GM12878 (cell line): ENCODE measurements around the gene G3BP1.

Source experiments
- FOXK2 ChIP-seq: fragments of 450-650 bp; IDR thresholded peaks from 2 replicates; pipeline ENCODE4 v1.6.1; 2017; ENCODE audit warnings: mild to moderate bottlenecking, moderate library complexity
- HDAC2 ChIP-seq: fragments of 200-600 bp; sonication (generic); IDR thresholded peaks from 2 replicates; pipeline ENCODE4 v1.6.1; 2017
- MTA3 ChIP-seq: IDR thresholded peaks from 2 replicates; pipeline ENCODE4 v1.6.1; 2012; ENCODE audit warnings: low read length, inconsistent platforms, borderline replicate concordance
- MYC ChIP-seq: IDR thresholded peaks from 2 replicates; pipeline ENCODE4 v1.6.1; 2011; ENCODE audit warnings: mild to moderate bottlenecking, low read length, moderate library complexity, inconsistent platforms; ENCODE audit not compliant: insufficient read depth, insufficient replicate concordance, insufficient read length, severe bottlenecking
- POLR2A ChIP-seq: IDR thresholded peaks from 2 replicates; pipeline ENCODE4 v1.6.1; 2011; ENCODE audit warnings: low read depth, mild to moderate bottlenecking, low read length
- RAD21 ChIP-seq: IDR thresholded peaks from 2 replicates; pipeline ENCODE4 v1.6.1; 2011; ENCODE audit warnings: mild to moderate bottlenecking, low read depth, low read length, moderate library complexity; ENCODE audit not compliant: insufficient read depth
- YBX1 ChIP-seq: fragments of 450-650 bp; IDR thresholded peaks from 2 replicates; pipeline ENCODE4 v1.6.1; 2016; ENCODE audit warnings: antibody characterized with exemption
- TF ChIP-seq, protein P1 (sequence below), 3 experiments: IDR thresholded peaks in 2 of 3; conservative IDR thresholded peaks in 1 of 3; 2 replicates each; pipeline ENCODE4 v1.5.1; 2011; ENCODE audit warnings: low read depth in 3 of 3, low read length in 3 of 3, mild to moderate bottlenecking in 3 of 3, control low read depth in 2 of 3, moderate library complexity in 2 of 3, inconsistent platforms in 1 of 3, mixed read lengths in 1 of 3; ENCODE audit not compliant: control insufficient read depth in 2 of 3, insufficient read depth in 1 of 3; ENCODE audit errors: extremely low read depth in 1 of 3
- TF ChIP-seq, protein P2 (sequence below): IDR thresholded peaks from 2 replicates; pipeline ENCODE4 v1.6.1; 2011; ENCODE audit warnings: low read depth, low read length, improper control_type of control experiment, borderline replicate concordance
- TF ChIP-seq, protein P3 (sequence below): IDR thresholded peaks from 2 replicates; pipeline ENCODE4 v1.6.1; 2011; ENCODE audit warnings: borderline replicate concordance, low read depth, mild to moderate bottlenecking, moderate library complexity, low read length; ENCODE audit not compliant: insufficient read depth, poor library complexity, severe bottlenecking
- TF ChIP-seq, protein P4 (sequence below): fragments of 150-350 bp; IDR thresholded peaks from 2 replicates; pipeline ENCODE4 v1.6.1; 2016; ENCODE audit warnings: low read depth, low read length
- TF ChIP-seq, protein P5 (sequence below): fragments of 450-650 bp; IDR thresholded peaks from 2 replicates; pipeline ENCODE4 v1.6.1; 2017; ENCODE audit warnings: low read depth, mild to moderate bottlenecking, moderate library complexity
- TF ChIP-seq, protein P6 (sequence below): fragments of 450-650 bp; IDR thresholded peaks from 2 replicates; pipeline ENCODE4 v1.6.1; 2014; ENCODE audit warnings: mild to moderate bottlenecking
- TF ChIP-seq, protein P7 (sequence below): IDR thresholded peaks from 2 replicates; pipeline ENCODE4 v1.6.1; 2011; ENCODE audit warnings: mild to moderate bottlenecking, low read depth, low read length, moderate library complexity; ENCODE audit not compliant: insufficient replicate concordance

DNA sequence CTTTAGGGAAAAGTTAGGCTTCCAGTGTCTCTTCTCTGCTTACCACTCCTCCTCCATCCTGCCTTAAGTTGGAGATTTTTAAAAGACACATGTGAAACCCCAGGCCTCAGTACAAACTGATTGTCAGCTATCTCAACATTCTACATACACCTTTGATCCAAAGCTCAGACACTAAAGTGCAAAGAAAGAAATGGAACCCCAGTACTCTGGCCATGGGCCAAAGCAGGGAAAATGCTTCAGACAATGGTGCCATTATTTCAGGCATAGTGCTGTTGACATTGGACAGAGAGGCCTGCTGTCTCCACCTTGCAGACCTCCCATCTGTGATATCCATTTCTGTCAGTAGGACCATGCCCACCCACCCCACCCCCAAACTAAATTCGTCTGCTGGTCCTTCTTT is 49.1 kb downstream of the G3BP1 start:
- TF ChIP-seq, protein P1, sequence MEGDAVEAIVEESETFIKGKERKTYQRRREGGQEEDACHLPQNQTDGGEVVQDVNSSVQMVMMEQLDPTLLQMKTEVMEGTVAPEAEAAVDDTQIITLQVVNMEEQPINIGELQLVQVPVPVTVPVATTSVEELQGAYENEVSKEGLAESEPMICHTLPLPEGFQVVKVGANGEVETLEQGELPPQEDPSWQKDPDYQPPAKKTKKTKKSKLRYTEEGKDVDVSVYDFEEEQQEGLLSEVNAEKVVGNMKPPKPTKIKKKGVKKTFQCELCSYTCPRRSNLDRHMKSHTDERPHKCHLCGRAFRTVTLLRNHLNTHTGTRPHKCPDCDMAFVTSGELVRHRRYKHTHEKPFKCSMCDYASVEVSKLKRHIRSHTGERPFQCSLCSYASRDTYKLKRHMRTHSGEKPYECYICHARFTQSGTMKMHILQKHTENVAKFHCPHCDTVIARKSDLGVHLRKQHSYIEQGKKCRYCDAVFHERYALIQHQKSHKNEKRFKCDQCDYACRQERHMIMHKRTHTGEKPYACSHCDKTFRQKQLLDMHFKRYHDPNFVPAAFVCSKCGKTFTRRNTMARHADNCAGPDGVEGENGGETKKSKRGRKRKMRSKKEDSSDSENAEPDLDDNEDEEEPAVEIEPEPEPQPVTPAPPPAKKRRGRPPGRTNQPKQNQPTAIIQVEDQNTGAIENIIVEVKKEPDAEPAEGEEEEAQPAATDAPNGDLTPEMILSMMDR (IDR thresholded peaks at IDR 0.05 in 2 of 3, conservative IDR thresholded peaks at IDR 0.05 in 1 of 3; ENCODE audit: control insufficient read depth in 2 of 3, extremely low read depth in 1 of 3, insufficient read depth in 1 of 3, low read depth in 3 of 3, low read length in 3 of 3) = no peak
- no peak for TF ChIP-seq HDAC2
- TF ChIP-seq, protein P2, sequence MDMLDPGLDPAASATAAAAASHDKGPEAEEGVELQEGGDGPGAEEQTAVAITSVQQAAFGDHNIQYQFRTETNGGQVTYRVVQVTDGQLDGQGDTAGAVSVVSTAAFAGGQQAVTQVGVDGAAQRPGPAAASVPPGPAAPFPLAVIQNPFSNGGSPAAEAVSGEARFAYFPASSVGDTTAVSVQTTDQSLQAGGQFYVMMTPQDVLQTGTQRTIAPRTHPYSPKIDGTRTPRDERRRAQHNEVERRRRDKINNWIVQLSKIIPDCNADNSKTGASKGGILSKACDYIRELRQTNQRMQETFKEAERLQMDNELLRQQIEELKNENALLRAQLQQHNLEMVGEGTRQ = no peak
- TF ChIP-seq MTA3 = no peak
- TF ChIP-seq, protein P3, sequence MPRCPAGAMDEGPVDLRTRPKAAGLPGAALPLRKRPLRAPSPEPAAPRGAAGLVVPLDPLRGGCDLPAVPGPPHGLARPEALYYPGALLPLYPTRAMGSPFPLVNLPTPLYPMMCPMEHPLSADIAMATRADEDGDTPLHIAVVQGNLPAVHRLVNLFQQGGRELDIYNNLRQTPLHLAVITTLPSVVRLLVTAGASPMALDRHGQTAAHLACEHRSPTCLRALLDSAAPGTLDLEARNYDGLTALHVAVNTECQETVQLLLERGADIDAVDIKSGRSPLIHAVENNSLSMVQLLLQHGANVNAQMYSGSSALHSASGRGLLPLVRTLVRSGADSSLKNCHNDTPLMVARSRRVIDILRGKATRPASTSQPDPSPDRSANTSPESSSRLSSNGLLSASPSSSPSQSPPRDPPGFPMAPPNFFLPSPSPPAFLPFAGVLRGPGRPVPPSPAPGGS = no peak
- no peak for TF ChIP-seq POLR2A
- no peak for TF ChIP-seq MYC
- no peak for TF ChIP-seq YBX1
- no peak for TF ChIP-seq RAD21
- TF ChIP-seq, protein P4, sequence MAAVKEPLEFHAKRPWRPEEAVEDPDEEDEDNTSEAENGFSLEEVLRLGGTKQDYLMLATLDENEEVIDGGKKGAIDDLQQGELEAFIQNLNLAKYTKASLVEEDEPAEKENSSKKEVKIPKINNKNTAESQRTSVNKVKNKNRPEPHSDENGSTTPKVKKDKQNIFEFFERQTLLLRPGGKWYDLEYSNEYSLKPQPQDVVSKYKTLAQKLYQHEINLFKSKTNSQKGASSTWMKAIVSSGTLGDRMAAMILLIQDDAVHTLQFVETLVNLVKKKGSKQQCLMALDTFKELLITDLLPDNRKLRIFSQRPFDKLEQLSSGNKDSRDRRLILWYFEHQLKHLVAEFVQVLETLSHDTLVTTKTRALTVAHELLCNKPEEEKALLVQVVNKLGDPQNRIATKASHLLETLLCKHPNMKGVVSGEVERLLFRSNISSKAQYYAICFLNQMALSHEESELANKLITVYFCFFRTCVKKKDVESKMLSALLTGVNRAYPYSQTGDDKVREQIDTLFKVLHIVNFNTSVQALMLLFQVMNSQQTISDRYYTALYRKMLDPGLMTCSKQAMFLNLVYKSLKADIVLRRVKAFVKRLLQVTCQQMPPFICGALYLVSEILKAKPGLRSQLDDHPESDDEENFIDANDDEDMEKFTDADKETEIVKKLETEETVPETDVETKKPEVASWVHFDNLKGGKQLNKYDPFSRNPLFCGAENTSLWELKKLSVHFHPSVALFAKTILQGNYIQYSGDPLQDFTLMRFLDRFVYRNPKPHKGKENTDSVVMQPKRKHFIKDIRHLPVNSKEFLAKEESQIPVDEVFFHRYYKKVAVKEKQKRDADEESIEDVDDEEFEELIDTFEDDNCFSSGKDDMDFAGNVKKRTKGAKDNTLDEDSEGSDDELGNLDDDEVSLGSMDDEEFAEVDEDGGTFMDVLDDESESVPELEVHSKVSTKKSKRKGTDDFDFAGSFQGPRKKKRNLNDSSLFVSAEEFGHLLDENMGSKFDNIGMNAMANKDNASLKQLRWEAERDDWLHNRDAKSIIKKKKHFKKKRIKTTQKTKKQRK = no peak
- TF ChIP-seq, protein P5, sequence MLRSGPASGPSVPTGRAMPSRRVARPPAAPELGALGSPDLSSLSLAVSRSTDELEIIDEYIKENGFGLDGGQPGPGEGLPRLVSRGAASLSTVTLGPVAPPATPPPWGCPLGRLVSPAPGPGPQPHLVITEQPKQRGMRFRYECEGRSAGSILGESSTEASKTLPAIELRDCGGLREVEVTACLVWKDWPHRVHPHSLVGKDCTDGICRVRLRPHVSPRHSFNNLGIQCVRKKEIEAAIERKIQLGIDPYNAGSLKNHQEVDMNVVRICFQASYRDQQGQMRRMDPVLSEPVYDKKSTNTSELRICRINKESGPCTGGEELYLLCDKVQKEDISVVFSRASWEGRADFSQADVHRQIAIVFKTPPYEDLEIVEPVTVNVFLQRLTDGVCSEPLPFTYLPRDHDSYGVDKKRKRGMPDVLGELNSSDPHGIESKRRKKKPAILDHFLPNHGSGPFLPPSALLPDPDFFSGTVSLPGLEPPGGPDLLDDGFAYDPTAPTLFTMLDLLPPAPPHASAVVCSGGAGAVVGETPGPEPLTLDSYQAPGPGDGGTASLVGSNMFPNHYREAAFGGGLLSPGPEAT = no peak
- TF ChIP-seq, protein P6, sequence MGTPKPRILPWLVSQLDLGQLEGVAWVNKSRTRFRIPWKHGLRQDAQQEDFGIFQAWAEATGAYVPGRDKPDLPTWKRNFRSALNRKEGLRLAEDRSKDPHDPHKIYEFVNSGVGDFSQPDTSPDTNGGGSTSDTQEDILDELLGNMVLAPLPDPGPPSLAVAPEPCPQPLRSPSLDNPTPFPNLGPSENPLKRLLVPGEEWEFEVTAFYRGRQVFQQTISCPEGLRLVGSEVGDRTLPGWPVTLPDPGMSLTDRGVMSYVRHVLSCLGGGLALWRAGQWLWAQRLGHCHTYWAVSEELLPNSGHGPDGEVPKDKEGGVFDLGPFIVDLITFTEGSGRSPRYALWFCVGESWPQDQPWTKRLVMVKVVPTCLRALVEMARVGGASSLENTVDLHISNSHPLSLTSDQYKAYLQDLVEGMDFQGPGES = no peak
- TF ChIP-seq, protein P7, sequence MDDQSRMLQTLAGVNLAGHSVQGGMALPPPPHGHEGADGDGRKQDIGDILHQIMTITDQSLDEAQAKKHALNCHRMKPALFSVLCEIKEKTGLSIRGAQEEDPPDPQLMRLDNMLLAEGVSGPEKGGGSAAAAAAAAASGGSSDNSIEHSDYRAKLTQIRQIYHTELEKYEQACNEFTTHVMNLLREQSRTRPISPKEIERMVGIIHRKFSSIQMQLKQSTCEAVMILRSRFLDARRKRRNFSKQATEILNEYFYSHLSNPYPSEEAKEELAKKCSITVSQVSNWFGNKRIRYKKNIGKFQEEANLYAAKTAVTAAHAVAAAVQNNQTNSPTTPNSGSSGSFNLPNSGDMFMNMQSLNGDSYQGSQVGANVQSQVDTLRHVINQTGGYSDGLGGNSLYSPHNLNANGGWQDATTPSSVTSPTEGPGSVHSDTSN = no peak
- TF ChIP-seq FOXK2 = no peak
